Hematopoietic multipotent progenitor cell treated with erythropoietin and hydrocortisone succinate and interleukin-3 and kit ligand, for 6 days (in vitro differentiated cells): ENCODE measurements around the gene ELF2.
"Not testable (repeated sequence)": the region's sequence is repeated elsewhere in the genome, so short reads cannot be mapped to it uniquely, and the experiment has no call there.

Experiments
- DNase-seq: peaks from one replicate; pipeline ENCODE4 v3.0.0-alpha.2; 2015

ELF2 gene

GRCh38 chr4:139017861-139018260 lies 159.2 kb downstream of the ELF2 start:
- peak; percentile 28 for DNase-seq

GRCh38 chr4:139015948-139016471 lies 161.0 kb downstream of the ELF2 start:
- DNase-seq: peak; percentile 67

GRCh38 chr4:139015269-139015947 lies 161.6 kb downstream of the ELF2 start, which contains the start of gene NOCT:
NOCT (plus strand) TSS chr4:139015781; CDS start chr4:139015982, 201 bp downstream.
- peak; percentile 94 for DNase-seq

GRCh38 chr4:139014371-139015268 lies 162.4 kb downstream of the ELF2 start:
- peak; percentile 78 for DNase-seq

GRCh38 chr4:139011225-139011950 lies 165.6 kb downstream of the ELF2 start:
- no peak for DNase-seq

GRCh38 chr4:139009702-139010101 lies 167.3 kb downstream of the ELF2 start:
- no peak for DNase-seq

- DNase-seq: not testable (repeated sequence)
Measured at GRCh38 chr4:139008278-139008677, 168.7 kb downstream of the ELF2 start.

GRCh38 chr4:139007640-139008039 lies 169.4 kb downstream of the ELF2 start:
- DNase-seq: no peak
